SH-SY5Y (cell line): ENCODE measurements around the gene MSI2.

Source experiments
- GATA2 ChIP-seq: IDR thresholded peaks from 2 replicates; pipeline ENCODE4 v1.6.1; 2011; ENCODE audit warnings: mild to moderate bottlenecking, low read depth, low read length
- GATA3 ChIP-seq: IDR thresholded peaks from 2 replicates; pipeline ENCODE4 v1.6.1; 2011; ENCODE audit warnings: low read depth, mild to moderate bottlenecking, low read length, moderate library complexity

Gene MSI2

GRCh38 chr17:57370619-57371018 lies 114.3 kb downstream of the MSI2 start:
- no peak for TF ChIP-seq GATA3
- no peak for TF ChIP-seq GATA2

GRCh38 chr17:57372156-57372555 lies 115.8 kb downstream of the MSI2 start:
- no peak for TF ChIP-seq GATA2
- TF ChIP-seq GATA3 = no peak

GRCh38 chr17:57373048-57373447 lies 116.7 kb downstream of the MSI2 start:
- TF ChIP-seq GATA2 (no peak), GATA3 (no peak)

- TF ChIP-seq GATA2 = no peak
- no peak for TF ChIP-seq GATA3
Measured at GRCh38 chr17:57373756-57374155, 117.4 kb downstream of the MSI2 start.

GRCh38 chr17:57375040-57375769 lies 118.9 kb downstream of the MSI2 start:
- no peak for TF ChIP-seq GATA3
- TF ChIP-seq GATA2 = no peak

- no peak for TF ChIP-seq GATA3
- no peak for TF ChIP-seq GATA2
Measured at GRCh38 chr17:57375770-57376225, 119.5 kb downstream of the MSI2 start.

GRCh38 chr17:57377094-57377493 lies 120.8 kb downstream of the MSI2 start:
- TF ChIP-seq GATA2 = no peak
- TF ChIP-seq GATA3 = no peak

GRCh38 chr17:57379237-57379894 lies 123.0 kb downstream of the MSI2 start:
- TF ChIP-seq GATA3 (no peak), GATA2 (no peak)

GRCh38 chr17:57379895-57380434 lies 123.6 kb downstream of the MSI2 start:
- TF ChIP-seq GATA2 = no peak
- no peak for TF ChIP-seq GATA3

GRCh38 chr17:57381498-57381897 lies 125.2 kb downstream of the MSI2 start:
- TF ChIP-seq GATA2 = no peak
- no peak for TF ChIP-seq GATA3

- TF ChIP-seq GATA2 = no peak
- no peak for TF ChIP-seq GATA3
Measured at GRCh38 chr17:57384219-57384618, 127.9 kb downstream of the MSI2 start.

- TF ChIP-seq GATA3 (no peak), GATA2 (no peak)
Measured at GRCh38 chr17:57385975-57386374, 129.7 kb downstream of the MSI2 start.

- TF ChIP-seq GATA2 (no peak), GATA3 (no peak)
Measured at GRCh38 chr17:57387575-57387974, 131.3 kb downstream of the MSI2 start.

- TF ChIP-seq GATA2 (no peak), GATA3 (no peak)
Measured at GRCh38 chr17:57388131-57388725, 131.9 kb downstream of the MSI2 start.

- TF ChIP-seq GATA3 = no peak
- TF ChIP-seq GATA2 = no peak
Measured at GRCh38 chr17:57389473-57389872, 133.2 kb downstream of the MSI2 start.
